ENCODE results near the gene FCER2.

The FCER2 gene

DNA sequence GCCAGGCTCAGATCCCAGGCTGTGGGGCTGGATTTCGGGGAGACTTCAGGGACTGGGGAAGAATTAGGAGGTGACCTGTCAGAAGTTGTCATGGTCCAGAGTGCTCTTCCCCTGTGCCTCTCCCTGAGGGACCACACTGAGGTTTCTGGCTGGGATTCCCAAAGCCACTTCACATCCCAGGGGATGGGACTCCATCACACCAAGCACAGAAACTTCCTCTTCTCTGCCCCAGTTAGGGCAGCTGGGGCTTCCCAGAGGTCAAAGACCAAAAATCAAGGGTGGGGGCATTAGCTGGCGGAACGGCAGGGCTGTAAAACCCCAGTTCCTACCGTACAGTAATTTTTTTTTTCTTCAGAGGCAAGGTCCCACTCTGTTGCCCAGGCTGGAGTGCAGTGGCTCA, 7.4 kb downstream of the FCER2 start:
- no peak overlapping the region for H3K9ac ChIP-seq (ENCODE audit: low read length)
- no peaks in the 10 kb centered on the region for H3K36me3 ChIP-seq (ENCODE audit: insufficient read depth, low read length)
- no peak overlapping the region for H3K27ac ChIP-seq (ENCODE audit: low read depth, low read length, poor library complexity, severe bottlenecking)
- no peaks in the 10 kb centered on the region for H3K9me2 ChIP-seq (ENCODE audit: low read depth, low read length)
- TF ChIP-seq EZH2 (IDR thresholded peaks at IDR 0.05; ENCODE audit: borderline replicate concordance, low read length), result no peak
- TF ChIP-seq, protein P1, sequence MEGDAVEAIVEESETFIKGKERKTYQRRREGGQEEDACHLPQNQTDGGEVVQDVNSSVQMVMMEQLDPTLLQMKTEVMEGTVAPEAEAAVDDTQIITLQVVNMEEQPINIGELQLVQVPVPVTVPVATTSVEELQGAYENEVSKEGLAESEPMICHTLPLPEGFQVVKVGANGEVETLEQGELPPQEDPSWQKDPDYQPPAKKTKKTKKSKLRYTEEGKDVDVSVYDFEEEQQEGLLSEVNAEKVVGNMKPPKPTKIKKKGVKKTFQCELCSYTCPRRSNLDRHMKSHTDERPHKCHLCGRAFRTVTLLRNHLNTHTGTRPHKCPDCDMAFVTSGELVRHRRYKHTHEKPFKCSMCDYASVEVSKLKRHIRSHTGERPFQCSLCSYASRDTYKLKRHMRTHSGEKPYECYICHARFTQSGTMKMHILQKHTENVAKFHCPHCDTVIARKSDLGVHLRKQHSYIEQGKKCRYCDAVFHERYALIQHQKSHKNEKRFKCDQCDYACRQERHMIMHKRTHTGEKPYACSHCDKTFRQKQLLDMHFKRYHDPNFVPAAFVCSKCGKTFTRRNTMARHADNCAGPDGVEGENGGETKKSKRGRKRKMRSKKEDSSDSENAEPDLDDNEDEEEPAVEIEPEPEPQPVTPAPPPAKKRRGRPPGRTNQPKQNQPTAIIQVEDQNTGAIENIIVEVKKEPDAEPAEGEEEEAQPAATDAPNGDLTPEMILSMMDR (IDR thresholded peaks at IDR 0.05; ENCODE audit: low read length), result no peak
- no peaks in the 10 kb centered on the region for H3K79me2 ChIP-seq (ENCODE audit: insufficient read depth, low read length)
- H2AFZ ChIP-seq (ENCODE audit: low read length), result no peak overlapping the region
- no peak overlapping the region for H3K4me3 ChIP-seq (ENCODE audit: low read depth, low read length, poor library complexity, severe bottlenecking)
- no peaks in the 10 kb centered on the region for H3K4me1 ChIP-seq (ENCODE audit: insufficient read depth, low read length, severe bottlenecking)
- no peaks in the 10 kb centered on the region for H4K20me1 ChIP-seq (ENCODE audit: insufficient read depth, low read length)
- no peaks in the 10 kb centered on the region for H3K9me3 ChIP-seq (ENCODE audit: low read length)
- no peak overlapping the region for H3K4me2 ChIP-seq (ENCODE audit: low read length)
- peaks cover 6% of the 10 kb centered on the region; the same call in 1 of the 2 replicates for H3K27me3 ChIP-seq (ENCODE audit: insufficient read depth, low read length)
- H3F3A ChIP-seq (ENCODE audit: insufficient read depth, low read length), result no peaks in the 10 kb centered on the region

DNA sequence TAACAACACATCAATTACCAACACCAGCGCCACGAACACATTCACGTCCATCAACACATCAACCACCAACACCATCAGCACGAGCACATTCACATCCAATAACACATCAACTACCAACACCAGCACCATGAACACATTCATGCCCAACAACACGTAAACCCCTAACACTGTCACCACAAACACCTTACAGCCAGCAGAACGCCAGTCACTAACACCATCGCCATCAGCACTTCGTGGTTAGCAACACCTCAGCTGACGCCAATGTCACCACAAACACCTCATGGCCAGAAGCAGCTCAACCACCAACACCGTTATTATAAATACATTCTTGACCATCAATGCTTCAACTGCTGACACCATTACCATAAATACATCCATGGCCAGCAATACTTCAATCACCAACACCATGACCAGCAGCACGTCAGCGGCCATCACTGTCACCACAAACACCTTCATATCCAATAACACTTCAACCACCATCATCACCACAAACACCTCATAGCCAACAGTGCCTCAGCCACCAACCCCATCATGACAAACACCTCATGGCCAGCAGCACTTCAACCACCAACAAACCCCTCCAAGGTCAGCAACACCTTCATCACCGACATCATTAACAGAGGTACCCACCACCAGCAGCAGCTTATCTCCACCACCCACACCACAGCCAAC, 9.4 kb downstream of the FCER2 start:
- Histone ChIP-seq H2AFZ (ENCODE audit: low read length) (no peak overlapping the region), H3K9me2 (ENCODE audit: low read depth, low read length) (no peaks in the 10 kb centered on the region), H3K36me3 (ENCODE audit: insufficient read depth, low read length) (no peaks in the 10 kb centered on the region), H3F3A (ENCODE audit: insufficient read depth, low read length) (no peaks in the 10 kb centered on the region), H3K27me3 (ENCODE audit: insufficient read depth, low read length) (peaks cover 5% of the 10 kb centered on the region; the same call in 1 of the 2 replicates), H3K4me3 (ENCODE audit: low read depth, low read length, poor library complexity, severe bottlenecking) (no peak overlapping the region), H3K4me1 (ENCODE audit: insufficient read depth, low read length, severe bottlenecking) (no peaks in the 10 kb centered on the region), H3K27ac (ENCODE audit: low read depth, low read length, poor library complexity, severe bottlenecking) (no peak overlapping the region), H3K9ac (ENCODE audit: low read length) (no peak overlapping the region), H3K9me3 (ENCODE audit: low read length) (no peaks in the 10 kb centered on the region), H3K79me2 (ENCODE audit: insufficient read depth, low read length) (no peaks in the 10 kb centered on the region), H3K4me2 (ENCODE audit: low read length) (no peak overlapping the region), H4K20me1 (ENCODE audit: insufficient read depth, low read length) (no peaks in the 10 kb centered on the region)
- TF ChIP-seq, protein P1 (IDR thresholded peaks at IDR 0.05; ENCODE audit: low read length), result no peak
- no peak for TF ChIP-seq EZH2 (IDR thresholded peaks at IDR 0.05; ENCODE audit: borderline replicate concordance, low read length)

DNA sequence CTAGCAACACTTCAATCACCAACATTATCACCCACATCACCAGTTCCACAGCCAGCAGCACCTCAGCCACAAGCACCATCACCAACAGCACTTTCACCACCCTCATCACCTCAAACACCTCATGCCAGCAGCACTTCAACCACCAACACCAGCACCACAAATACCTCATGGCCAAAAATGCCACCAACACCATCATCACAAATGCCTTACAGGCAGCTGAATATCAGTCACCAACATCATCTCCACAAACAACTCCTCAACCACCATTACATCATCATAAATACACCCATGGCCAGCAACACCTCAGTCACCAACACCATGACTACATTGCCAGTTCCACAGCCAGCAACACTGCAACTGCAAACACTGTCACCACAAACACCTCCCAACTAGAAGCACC, 10.4 kb downstream of the FCER2 start:
- Histone ChIP-seq H3K9me3 (ENCODE audit: low read length) (no peaks in the 10 kb centered on the region), H3F3A (ENCODE audit: insufficient read depth, low read length) (no peaks in the 10 kb centered on the region), H3K36me3 (ENCODE audit: insufficient read depth, low read length) (no peaks in the 10 kb centered on the region), H4K20me1 (ENCODE audit: insufficient read depth, low read length) (no peaks in the 10 kb centered on the region), H3K4me2 (ENCODE audit: low read length) (no peak overlapping the region), H3K27ac (ENCODE audit: low read depth, low read length, poor library complexity, severe bottlenecking) (no peak overlapping the region), H3K9me2 (ENCODE audit: low read depth, low read length) (no peaks in the 10 kb centered on the region), H3K79me2 (ENCODE audit: insufficient read depth, low read length) (no peaks in the 10 kb centered on the region), H3K4me1 (ENCODE audit: insufficient read depth, low read length, severe bottlenecking) (no peaks in the 10 kb centered on the region), H2AFZ (ENCODE audit: low read length) (no peak overlapping the region), H3K9ac (ENCODE audit: low read length) (no peak overlapping the region), H3K27me3 (ENCODE audit: insufficient read depth, low read length) (no peaks in the 10 kb centered on the region), H3K4me3 (ENCODE audit: low read depth, low read length, poor library complexity, severe bottlenecking) (no peak overlapping the region)
- TF ChIP-seq EZH2 (IDR thresholded peaks at IDR 0.05; ENCODE audit: borderline replicate concordance, low read length), result no peak
- TF ChIP-seq, protein P1 (IDR thresholded peaks at IDR 0.05; ENCODE audit: low read length), result no peak
